ENCODE results near the gene YIPF5.

Gene YIPF5

GRCh38 chr5:144121577-144121976 lies 48.9 kb downstream of the YIPF5 start:
- no peak overlapping the region for H3K4me3 ChIP-seq (replicated peaks; ENCODE audit: low read depth, low read length)
- DNase-seq (ENCODE audit: extremely low read depth, low read depth): no peak
- TF ChIP-seq CTCF (IDR thresholded peaks at IDR 0.05; ENCODE audit: low read depth, low read length, missing control alignments): no peak

GRCh38 chr5:144120661-144121180 lies 49.7 kb downstream of the YIPF5 start:
- no peak overlapping the region for H3K4me3 ChIP-seq (replicated peaks; ENCODE audit: low read depth, low read length)
- DNase-seq (ENCODE audit: extremely low read depth, low read depth): no peak
- no peak for TF ChIP-seq CTCF (IDR thresholded peaks at IDR 0.05; ENCODE audit: low read depth, low read length, missing control alignments)

GRCh38 chr5:144117412-144117811 lies 53.0 kb downstream of the YIPF5 start:
- DNase-seq (ENCODE audit: extremely low read depth, low read depth): no peak
- TF ChIP-seq CTCF (IDR thresholded peaks at IDR 0.05; ENCODE audit: low read depth, low read length, missing control alignments): no peak
- H3K4me3 ChIP-seq (replicated peaks; ENCODE audit: low read depth, low read length): no peak overlapping the region

GRCh38 chr5:144114571-144114970 lies 55.9 kb downstream of the YIPF5 start:
- H3K4me3 ChIP-seq (replicated peaks; ENCODE audit: low read depth, low read length): no peak overlapping the region
- TF ChIP-seq CTCF (IDR thresholded peaks at IDR 0.05; ENCODE audit: low read depth, low read length, missing control alignments): no peak
- DNase-seq (ENCODE audit: extremely low read depth, low read depth): no peak
